HCT116 (cell line): ENCODE measurements around the gene SLC28A2. TPM values are rescaled to one million over a fixed set of nuclear protein-coding genes. Genes with fewer than 3 reads are reported as not detected.
"Not testable (repeated sequence)": the region's sequence is repeated elsewhere in the genome, so short reads cannot be mapped to it uniquely, and the experiment has no call there.

Experiments used
- ATAC-seq: fragments of 200-7000 bp; cut with Tn5 transposase; 2 replicates; pipeline ENCODE4 v1.9.1; 2020; ENCODE audit warnings: mild to moderate bottlenecking, moderate library complexity
- BruUV-seq: library from RNA; stranded (reverse); fragments of 400-500 nt; replicated peaks from 2 replicates; lab custom pipeline; 2021; lab: Mats Ljungman, UMichigan
- CTCF ChIA-PET: fragments of 300-600 bp; sonication (Branson Sonifier 250); formaldehyde crosslinking; loops from one replicate; lab custom pipeline; 2021; ENCODE audit warnings: antibody characterized with exemption; lab: Charles Lee
- POLR2A ChIA-PET: fragments of 300-600, 350-600 bp; sonication (Branson Sonifier 250); formaldehyde crosslinking; loops from one replicate; lab custom pipeline; 2021; ENCODE audit warnings: antibody characterized with exemption; lab: Charles Lee
- RAD21 ChIA-PET, 2 experiments: fragments of 300-600 bp; sonication (Branson Sonifier 250); formaldehyde crosslinking; loops; one replicate each; lab custom pipeline; 2023; ENCODE audit warnings: low total read pairs in 2 of 2; ENCODE audit not compliant: uncharacterized antibody in 2 of 2, unreplicated experiment in 2 of 2, low non-redundant PET in 1 of 2; lab: Charles Lee
- DNase-seq: peaks from one replicate; pipeline ENCODE4 v3.0.0-alpha.2; 2010; ENCODE audit warnings: low read depth, low spot score
- H2AFZ ChIP-seq: fragments of 200-600 bp; shearing (Covaris generic), sonication (generic); 2 replicates; pipeline ENCODE4 v1.6.1; 2017; ENCODE audit warnings: low read depth, mixed run types, mixed read lengths, antibody characterized with exemption, low read length; ENCODE audit not compliant: poor library complexity, severe bottlenecking
- H3K27ac ChIP-seq: 2 replicates; pipeline ENCODE4 v1.5.1; 2012; ENCODE audit warnings: low read depth, low read length
- H3K27me3 ChIP-seq: fragments of 200-600 bp; sonication (generic); 2 replicates; pipeline ENCODE4 v1.6.1; 2016; ENCODE audit warnings: mixed run types, low read length, mixed read lengths; ENCODE audit not compliant: insufficient read depth
- H3K36me3 ChIP-seq, 2 experiments: fragments of 200-500 bp in 1 of 2; fragments of 200-600 bp in 1 of 2; sonication (Bioruptor generic) in 1 of 2; sonication (generic) in 1 of 2; 2 replicates each; pipeline versions ENCODE4 v1.5.1 to v1.6.1; 2014 to 2016; ENCODE audit warnings: low read length in 2 of 2, inconsistent platforms in 1 of 2, mixed read lengths in 1 of 2, mixed run types in 1 of 2; ENCODE audit not compliant: insufficient read depth in 2 of 2, control insufficient read depth in 1 of 2
- H3K4me1 ChIP-seq, 2 experiments: fragments of 200-600 bp in 1 of 2; sonication (generic) in 1 of 2; 2 replicates each; pipeline versions ENCODE4 v1.5.1 to v1.6.1; 2012 to 2017; ENCODE audit warnings: low read length in 2 of 2, inconsistent platforms in 1 of 2, mild to moderate bottlenecking in 1 of 2, mixed read lengths in 1 of 2, mixed run types in 1 of 2, moderate library complexity in 1 of 2; ENCODE audit not compliant: insufficient read depth in 2 of 2, control insufficient read depth in 1 of 2
- H3K4me2 ChIP-seq: fragments of 200-600 bp; sonication (generic); 2 replicates; pipeline ENCODE4 v1.6.1; 2017; ENCODE audit warnings: mixed run types, low read length, mixed read lengths
- H3K4me3 ChIP-seq, 2 experiments: fragments of 200-600 bp in 1 of 2; sonication (generic) in 1 of 2; replicated peaks in 1 of 2; 2 replicates each; pipeline ENCODE4 v1.5.1; 2011 to 2016; ENCODE audit warnings: low read length in 2 of 2, control low read depth in 1 of 2, low read depth in 1 of 2, mild to moderate bottlenecking in 1 of 2, mixed read lengths in 1 of 2, mixed run types in 1 of 2
- H3K79me2 ChIP-seq: fragments of 200-600 bp; sonication (generic); 2 replicates; pipeline ENCODE4 v1.6.1; 2017; ENCODE audit warnings: mild to moderate bottlenecking, mixed run types, low read length, moderate library complexity, mixed read lengths; ENCODE audit not compliant: insufficient read depth
- H3K9ac ChIP-seq: fragments of 200-600 bp; sonication (generic); 2 replicates; pipeline ENCODE4 v1.6.1; 2016; ENCODE audit warnings: low read length, mixed read lengths
- H3K9me2 ChIP-seq: fragments of 200-600 bp; sonication (generic), shearing (Covaris generic); 2 replicates; pipeline ENCODE4 v1.6.1; 2017; ENCODE audit warnings: mixed run types, mild to moderate bottlenecking, moderate library complexity; ENCODE audit not compliant: insufficient read depth
- H3K9me3 ChIP-seq, 2 experiments: fragments of 200-500 bp in 1 of 2; fragments of 200-600 bp in 1 of 2; sonication (Bioruptor generic) in 1 of 2; sonication (generic) in 1 of 2; 2 replicates each; pipeline ENCODE4 v1.6.1; 2014 to 2017; ENCODE audit warnings: low read length in 2 of 2, mixed read lengths in 2 of 2, inconsistent platforms in 1 of 2, low read depth in 1 of 2, mild to moderate bottlenecking in 1 of 2, mixed run types in 1 of 2, moderate library complexity in 1 of 2; ENCODE audit not compliant: control insufficient read depth in 1 of 2, insufficient read depth in 1 of 2
- H4K20me1 ChIP-seq: fragments of 200-600 bp; sonication (generic), shearing (Covaris generic); 2 replicates; pipeline ENCODE4 v1.6.1; 2017; ENCODE audit warnings: mixed run types, mild to moderate bottlenecking, moderate library complexity; ENCODE audit not compliant: insufficient read depth
- ATF3 ChIP-seq: IDR thresholded peaks from 2 replicates; pipeline ENCODE4 v1.6.1; 2012
- CBX3 ChIP-seq: IDR thresholded peaks from 2 replicates; pipeline ENCODE4 v1.6.1; 2012; ENCODE audit warnings: low read depth
- CEBPB ChIP-seq: IDR thresholded peaks from 2 replicates; pipeline ENCODE4 v1.6.1; 2012; ENCODE audit warnings: low read depth
- CTCF ChIP-seq, 3 experiments: fragments of 200-600 bp in 1 of 3; sonication (generic) in 1 of 3; IDR thresholded peaks in 2 of 3; conservative IDR thresholded peaks in 1 of 3; 2 replicates each; pipeline ENCODE4 v1.5.1; 2012 to 2017; ENCODE audit warnings: low read depth in 2 of 3, low read length in 2 of 3, antibody characterized with exemption in 1 of 3, borderline replicate concordance in 1 of 3, control low read depth in 1 of 3, mild to moderate bottlenecking in 1 of 3, mixed read lengths in 1 of 3, mixed run types in 1 of 3, moderate library complexity in 1 of 3; ENCODE audit not compliant: insufficient read depth in 1 of 3
- EGR1 ChIP-seq: IDR thresholded peaks from 2 replicates; pipeline ENCODE4 v1.6.1; 2012; ENCODE audit warnings: low read depth
- EZH2 ChIP-seq: fragments of 200-600 bp; sonication (generic); IDR thresholded peaks from 2 replicates; pipeline ENCODE4 v1.6.1; 2017; ENCODE audit warnings: antibody characterized with exemption, mixed run types
- FOSL1 ChIP-seq: IDR thresholded peaks from 2 replicates; pipeline ENCODE4 v1.6.1; 2012; ENCODE audit warnings: low read depth
- JUND ChIP-seq: IDR thresholded peaks from 2 replicates; pipeline ENCODE4 v1.6.1; 2012
- MAX ChIP-seq: IDR thresholded peaks from 2 replicates; pipeline ENCODE4 v1.6.1; 2012
- POLR2A ChIP-seq: IDR thresholded peaks from 2 replicates; pipeline ENCODE4 v1.7.0; 2011; ENCODE audit warnings: borderline replicate concordance; ENCODE audit not compliant: insufficient read depth, insufficient read length; ENCODE audit errors: extremely low read depth
- SIN3A ChIP-seq: IDR thresholded peaks from 2 replicates; pipeline ENCODE4 v1.6.1; 2012; ENCODE audit warnings: low read depth
- TCF7L2 ChIP-seq: IDR thresholded peaks from 2 replicates; pipeline ENCODE4 v1.7.0; 2011; ENCODE audit warnings: borderline replicate concordance, inconsistent platforms; ENCODE audit not compliant: insufficient read depth, insufficient read length; ENCODE audit errors: extremely low read depth
- YY1 ChIP-seq: IDR thresholded peaks from 2 replicates; pipeline ENCODE4 v1.6.1; 2011; ENCODE audit warnings: low read length, low read depth, moderate library complexity, mild to moderate bottlenecking; ENCODE audit not compliant: insufficient replicate concordance; ENCODE audit errors: extremely low read depth
- ZFX ChIP-seq: fragments of 450-650 bp; IDR thresholded peaks from 2 replicates; pipeline ENCODE4 v1.6.1; 2017
- intact Hi-C: fragments of 100-400 bp; cut with micrococcal nuclease; formaldehyde crosslinking; loops from 2 replicates; pipeline ENCODE4 v1.10.0; 2022
- total RNA-seq: library from RNA; stranded (reverse); gene quantifications from one replicate; pipeline ENCODE4 v1.2.1, GENCODE V29; 2021; ENCODE audit not compliant: unreplicated experiment

SLC28A2 gene
- total RNA-seq, 1 experiment from 2014 or later, result not detected

- no peak overlapping the region for H3K9ac ChIP-seq
- no peak for DNase-seq
- H2AFZ ChIP-seq, result no peak overlapping the region
Measured at GRCh38 chr15:45253330-45253729, 1.3 kb downstream of the SLC28A2 start.

GRCh38 chr15:45254405-45254804 lies 2.4 kb downstream of the SLC28A2 start:
- no peaks in the 10 kb centered on the region for H3K9me2 ChIP-seq
- no peaks in the 10 kb centered on the region for H3K36me3 ChIP-seq
- H3K4me2 ChIP-seq, result no peak overlapping the region
- POLR2A ChIA-PET, result no interaction called here
- H3K4me1 ChIP-seq, result no peaks in the 10 kb centered on the region
- H3K9ac ChIP-seq, result no peak overlapping the region
- no peak overlapping the region for H3K4me3 ChIP-seq
- no peaks in the 10 kb centered on the region for H3K27me3 ChIP-seq
- BruUV-seq, result no TSS peak
- DNase-seq, result no peak
- no peaks in the 10 kb centered on the region for H3K79me2 ChIP-seq
- TF ChIP-seq POLR2A (no peak), CEBPB (no peak), MAX (no peak), EZH2 (no peak), JUND (no peak), SIN3A (no peak), ATF3 (no peak), FOSL1 (no peak), YY1 (no peak), TCF7L2 (no peak), CBX3 (no peak), EGR1 (no peak)
- intact Hi-C loops, result no loop called here
- H2AFZ ChIP-seq, result no peak overlapping the region
- no peak for ATAC-seq
- RAD21 ChIA-PET, result no interaction called here
- CTCF ChIA-PET, result interaction anchor here (0.7 kb wide), 1 partner anchor 21 kb away, joined by 6 read pairs; no protein-coding TSS in a partner anchor
- H3K27ac ChIP-seq, result no peak overlapping the region
- no peaks in the 10 kb centered on the region for H3K9me3 ChIP-seq
- H4K20me1 ChIP-seq, result no peaks in the 10 kb centered on the region

More at GRCh38 chr15:45253330-45253729, 1.3 kb downstream of the SLC28A2 start:
- ATAC-seq, result peak; percentile 87
- Histone ChIP-seq H3K9me2 (no peaks in the 10 kb centered on the region), H4K20me1 (no peaks in the 10 kb centered on the region), H3K4me3 (no peak overlapping the region), H3K36me3 (no peaks in the 10 kb centered on the region), H3K27me3 (no peaks in the 10 kb centered on the region), H3K27ac (no peak overlapping the region), H3K4me2 (no peak overlapping the region), H3K4me1 (no peaks in the 10 kb centered on the region), H3K79me2 (no peaks in the 10 kb centered on the region), H3K9me3 (no peaks in the 10 kb centered on the region)
- CTCF ChIA-PET, result interaction anchor here (0.9 to 1.8 kb wide), 4 partner anchors 10 to 90 kb away, joined by 4 to 8 read pairs (median 5); no protein-coding TSS in a partner anchor
- intact Hi-C loops, result no loop called here
- POLR2A ChIA-PET, result no interaction called here
- no TSS peak for BruUV-seq
- TF ChIP-seq ZFX (no peak), CTCF (IDR thresholded peaks at IDR 0.05 in 2 of 3, conservative IDR thresholded peaks at IDR 0.05 in 1 of 3; ENCODE audit: borderline replicate concordance in 1 of 3, insufficient read depth in 1 of 3, low read depth in 2 of 3, low read length in 2 of 3) (peak in 2 of 3 experiments; percentile 44 to 52; a peak in 4 of 6 replicates)
- RAD21 ChIA-PET, result no interaction called here

DNA sequence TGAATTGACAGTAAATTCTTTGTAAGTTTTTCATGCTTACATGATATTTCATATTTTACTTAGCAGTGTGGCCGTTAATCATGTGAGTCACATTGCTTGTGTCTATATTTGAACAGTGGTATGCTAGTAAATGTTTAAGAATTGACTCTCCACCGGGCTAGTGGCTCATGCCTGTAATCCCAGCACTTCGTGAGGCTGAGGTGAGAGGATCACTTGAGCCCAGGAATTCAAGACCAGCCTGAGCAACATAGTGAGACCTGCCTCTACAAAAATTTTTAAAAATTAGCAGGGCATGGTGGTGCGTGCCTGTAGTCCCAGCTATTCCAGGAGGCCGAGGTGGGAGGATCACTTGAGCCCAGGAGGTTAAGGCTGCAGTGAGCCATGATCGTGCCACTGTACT lies 2.8 kb downstream of the SLC28A2 start:
- H3K4me1 ChIP-seq, H3K4me3 ChIP-seq, H3K9me3 ChIP-seq, DNase-seq, H3K27me3 ChIP-seq, H3K9me2 ChIP-seq, ATAC-seq, H3K9ac ChIP-seq, H4K20me1 ChIP-seq, H3K27ac ChIP-seq, intact Hi-C loops, RAD21 ChIA-PET, POLR2A ChIA-PET, H3K4me2 ChIP-seq, H3K79me2 ChIP-seq, H3K36me3 ChIP-seq, BruUV-seq, H2AFZ ChIP-seq: not testable (repeated sequence)
- CTCF ChIA-PET, result interaction anchor here (0.7 kb wide), 1 partner anchor 21 kb away, joined by 6 read pairs; no protein-coding TSS in a partner anchor
